ENCODE measurements around the gene HGD. TPM values are rescaled to one million over a fixed set of nuclear protein-coding genes. Genes with fewer than 3 reads are reported as not detected.
A peak's percentile ranks its signal among the peaks of the same experiment; 100 is the strongest.

Gene HGD
- total RNA-seq, 1 experiment from 2014 or later: 0.33 TPM

GRCh38 chr3:120670576-120670975 is 11.5 kb downstream of the HGD start:
- Mint-ChIP-seq H3K27me3 (ENCODE audit: low read depth) (no peaks in the 10 kb centered on the region), H3K27ac (no peak overlapping the region), H3K9me3 (peaks cover 0 to 3% of the 10 kb centered on the region in 2 experiments; a peak in 3 of 5 replicates), H3K4me3 (no peak overlapping the region), H3K36me3 (ENCODE audit: insufficient read depth in 1 of 3, low read depth in 3 of 3) (peaks cover 0 to 3% (median 0%) of the 10 kb centered on the region in 3 experiments; a peak in 1 of 7 replicates), H3K4me1 (peaks cover 26 to 28% of the 10 kb centered on the region in 2 experiments)
- no CpG with 5 or more reads among the region's 2 CpGs for WGBS (ENCODE audit: extremely low coverage, insufficient read length, low lambda C conversion rate)
- Histone ChIP-seq H4K5ac (ENCODE audit: insufficient read length, low read depth, low read length) (no peak overlapping the region), H2BK120ac (ENCODE audit: low read depth, low read length, poor library complexity, severe bottlenecking) (no peak overlapping the region), H2BK15ac (ENCODE audit: low read depth, low read length) (no peak overlapping the region), H2AFZ (ENCODE audit: low read length) (no peak overlapping the region), H3T11ph (ENCODE audit: low read length) (no peak overlapping the region), H2AK5ac (ENCODE audit: insufficient read length, low read length) (no peak overlapping the region), H4K20me1 (ENCODE audit: control insufficient read depth, insufficient read depth, insufficient read length) (no peaks in the 10 kb centered on the region), H4K91ac (ENCODE audit: insufficient read length, low read depth, low read length) (no peak overlapping the region), H3K23me2 (ENCODE audit: insufficient read length, low read depth, low read length, poor library complexity, severe bottlenecking) (no peaks in the 10 kb centered on the region), H3K4ac (ENCODE audit: low read depth, low read length) (no peak overlapping the region), H2BK12ac (ENCODE audit: insufficient read length, low read depth, low read length) (peak overlapping the region; percentile 50), H3K56ac (ENCODE audit: insufficient read length, low read depth, low read length) (no peak overlapping the region), H3K4me1 (ENCODE audit: insufficient read depth, low read length) (no peaks in the 10 kb centered on the region), H3K9me3 (ENCODE audit: control insufficient read depth, low read depth, low read length) (no peaks in the 10 kb centered on the region), H3K79me1 (ENCODE audit: insufficient read depth, low read depth, low read length, poor library complexity, severe bottlenecking) (no peaks in the 10 kb centered on the region), H2BK20ac (ENCODE audit: low read depth, low read length, poor library complexity, severe bottlenecking) (no peak overlapping the region), H3K18ac (ENCODE audit: insufficient read length, low read depth, low read length) (no peak overlapping the region), H3K4me2 (ENCODE audit: insufficient read depth, insufficient read length, low read length) (no peak overlapping the region), H3K27ac (ENCODE audit: insufficient read length, low read depth, low read length) (no peak overlapping the region), H2BK5ac (ENCODE audit: insufficient read length, low read length) (no peak overlapping the region), H3K23ac (ENCODE audit: insufficient read length, low read depth, low read length) (no peak overlapping the region), H3K79me2 (ENCODE audit: insufficient read depth, low read length) (no peaks in the 10 kb centered on the region), H3K27me3 (ENCODE audit: insufficient read depth, low read length) (no peaks in the 10 kb centered on the region; the same call in 1 of the 2 replicates), H3K14ac (ENCODE audit: insufficient read depth, low read length) (no peak overlapping the region), H3K9ac (ENCODE audit: extremely low read depth, insufficient read length, low read length) (no peak overlapping the region), H4K8ac (replicated peaks; ENCODE audit: insufficient read length, low read depth, low read length) (no peak overlapping the region)
- DNase-seq: no peak
- TF ChIP-seq, protein P1, sequence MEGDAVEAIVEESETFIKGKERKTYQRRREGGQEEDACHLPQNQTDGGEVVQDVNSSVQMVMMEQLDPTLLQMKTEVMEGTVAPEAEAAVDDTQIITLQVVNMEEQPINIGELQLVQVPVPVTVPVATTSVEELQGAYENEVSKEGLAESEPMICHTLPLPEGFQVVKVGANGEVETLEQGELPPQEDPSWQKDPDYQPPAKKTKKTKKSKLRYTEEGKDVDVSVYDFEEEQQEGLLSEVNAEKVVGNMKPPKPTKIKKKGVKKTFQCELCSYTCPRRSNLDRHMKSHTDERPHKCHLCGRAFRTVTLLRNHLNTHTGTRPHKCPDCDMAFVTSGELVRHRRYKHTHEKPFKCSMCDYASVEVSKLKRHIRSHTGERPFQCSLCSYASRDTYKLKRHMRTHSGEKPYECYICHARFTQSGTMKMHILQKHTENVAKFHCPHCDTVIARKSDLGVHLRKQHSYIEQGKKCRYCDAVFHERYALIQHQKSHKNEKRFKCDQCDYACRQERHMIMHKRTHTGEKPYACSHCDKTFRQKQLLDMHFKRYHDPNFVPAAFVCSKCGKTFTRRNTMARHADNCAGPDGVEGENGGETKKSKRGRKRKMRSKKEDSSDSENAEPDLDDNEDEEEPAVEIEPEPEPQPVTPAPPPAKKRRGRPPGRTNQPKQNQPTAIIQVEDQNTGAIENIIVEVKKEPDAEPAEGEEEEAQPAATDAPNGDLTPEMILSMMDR (conservative IDR thresholded peaks at IDR 0.05): no peak
